SK-N-MC (cell line): ENCODE results near the gene ZNF407.

Experiments used
- DNase-seq: peaks from one replicate; pipeline ENCODE4 v3.0.0-alpha.2; 2011; ENCODE audit warnings: low read depth, low spot score
- H3K27ac ChIP-seq: fragments of 200-600 bp; sonication (generic); 2 replicates; pipeline ENCODE4 v1.5.1; 2016; ENCODE audit warnings: mixed run types
- H3K36me3 ChIP-seq: fragments of 200-600 bp; sonication (generic); 2 replicates; pipeline ENCODE4 v1.6.1; 2017; ENCODE audit warnings: antibody characterized with exemption, low read length, mixed read lengths; ENCODE audit not compliant: insufficient read depth
- H3K4me3 ChIP-seq: fragments of 200-600 bp; sonication (generic); 2 replicates; pipeline ENCODE4 v1.5.1; 2016
- H3K9ac ChIP-seq: fragments of 200-600 bp; sonication (generic); 2 replicates; pipeline ENCODE4 v1.8.0; 2017; ENCODE audit warnings: mixed run types, mixed read lengths; ENCODE audit not compliant: insufficient read length
- H3K9me3 ChIP-seq: fragments of 200-600 bp; sonication (generic); 2 replicates; pipeline ENCODE4 v1.6.1; 2017; ENCODE audit warnings: low read depth, mild to moderate bottlenecking, antibody characterized with exemption, low read length, moderate library complexity, mixed read lengths
- EZH2 ChIP-seq: fragments of 200-600 bp; sonication (generic); IDR thresholded peaks from one replicate; pipeline ENCODE4 v1.6.1; 2017; ENCODE audit warnings: antibody characterized with exemption
- FOXP2 ChIP-seq: optimal IDR thresholded peaks from 2 replicates; pipeline ENCODE3; 2011; ENCODE audit warnings: mild to moderate bottlenecking, moderate library complexity; ENCODE audit not compliant: insufficient read depth; ENCODE audit errors: extremely low read length, control extremely low read depth
- POLR2AphosphoS5 ChIP-seq: IDR thresholded peaks from 2 replicates; pipeline ENCODE4 v1.6.1; 2012; ENCODE audit warnings: mild to moderate bottlenecking, low read depth, low read length, borderline replicate concordance

The ZNF407 gene

GRCh38 chr18:74631212-74631611 is 33.5 kb downstream of the ZNF407 start:
- Histone ChIP-seq H3K9me3 (no peaks in the 10 kb centered on the region), H3K36me3 (peaks cover 17% of the 10 kb centered on the region), H3K27ac (no peak overlapping the region), H3K9ac (no peak overlapping the region), H3K4me3 (no peak overlapping the region)
- TF ChIP-seq FOXP2 (no peak), EZH2 (no peak), POLR2AphosphoS5 (no peak)
- no peak for DNase-seq

- Histone ChIP-seq H3K9ac (no peak overlapping the region), H3K27ac (no peak overlapping the region), H3K36me3 (peaks cover 17% of the 10 kb centered on the region), H3K4me3 (no peak overlapping the region), H3K9me3 (no peaks in the 10 kb centered on the region)
- no peak for TF ChIP-seq FOXP2
- TF ChIP-seq POLR2AphosphoS5, result no peak
- no peak for TF ChIP-seq EZH2
- DNase-seq, result no peak
Observed at GRCh38 chr18:74631623-74632350, 34.1 kb downstream of the ZNF407 start.

GRCh38 chr18:74632351-74632679 is 34.6 kb downstream of the ZNF407 start:
- DNase-seq, result no peak
- no peak overlapping the region for H3K4me3 ChIP-seq
- H3K9ac ChIP-seq, result no peak overlapping the region
- H3K9me3 ChIP-seq, result no peaks in the 10 kb centered on the region
- no peak overlapping the region for H3K27ac ChIP-seq
- TF ChIP-seq POLR2AphosphoS5, result no peak
- no peak for TF ChIP-seq FOXP2
- no peak for TF ChIP-seq EZH2
- H3K36me3 ChIP-seq, result peaks cover 17% of the 10 kb centered on the region

- H3K9ac ChIP-seq, result no peak overlapping the region
- H3K4me3 ChIP-seq, result no peak overlapping the region
- no peak overlapping the region for H3K27ac ChIP-seq
- no peak for TF ChIP-seq EZH2
- TF ChIP-seq POLR2AphosphoS5, result no peak
- no peak for TF ChIP-seq FOXP2
- H3K9me3 ChIP-seq, result no peaks in the 10 kb centered on the region
- H3K36me3 ChIP-seq, result peaks cover 17% of the 10 kb centered on the region
- no peak for DNase-seq
Observed at GRCh38 chr18:74632856-74633255, 35.2 kb downstream of the ZNF407 start.

GRCh38 chr18:74633652-74634352 is 36.1 kb downstream of the ZNF407 start:
- DNase-seq, result no peak
- no peak overlapping the region for H3K4me3 ChIP-seq
- peaks cover 17% of the 10 kb centered on the region for H3K36me3 ChIP-seq
- no peaks in the 10 kb centered on the region for H3K9me3 ChIP-seq
- H3K27ac ChIP-seq, result no peak overlapping the region
- H3K9ac ChIP-seq, result no peak overlapping the region
- no peak for TF ChIP-seq EZH2
- TF ChIP-seq FOXP2, result no peak

- Histone ChIP-seq H3K9me3 (no peaks in the 10 kb centered on the region), H3K36me3 (peaks cover 17% of the 10 kb centered on the region), H3K9ac (no peak overlapping the region), H3K27ac (no peak overlapping the region), H3K4me3 (no peak overlapping the region)
- DNase-seq, result no peak
- TF ChIP-seq POLR2AphosphoS5 (no peak), EZH2 (no peak), FOXP2 (no peak)
Observed at GRCh38 chr18:74635224-74635975, 37.7 kb downstream of the ZNF407 start.

- Histone ChIP-seq H3K36me3 (peaks cover 13% of the 10 kb centered on the region), H3K9ac (no peak overlapping the region), H3K27ac (no peak overlapping the region), H3K4me3 (no peak overlapping the region), H3K9me3 (no peaks in the 10 kb centered on the region)
- DNase-seq, result no peak
- TF ChIP-seq EZH2, result no peak
- no peak for TF ChIP-seq POLR2AphosphoS5
- TF ChIP-seq FOXP2, result no peak
Observed at GRCh38 chr18:74637070-74637469, 39.4 kb downstream of the ZNF407 start.

- no peak for TF ChIP-seq EZH2
- TF ChIP-seq POLR2AphosphoS5, result no peak
- TF ChIP-seq FOXP2, result no peak
- H3K9ac ChIP-seq, result no peak overlapping the region
- no peak overlapping the region for H3K4me3 ChIP-seq
- H3K36me3 ChIP-seq, result peaks cover 8% of the 10 kb centered on the region; the same call in 1 of the 2 replicates
- no peak for DNase-seq
- no peak overlapping the region for H3K27ac ChIP-seq
- H3K9me3 ChIP-seq, result no peaks in the 10 kb centered on the region
Observed at GRCh38 chr18:74638210-74638609, 40.5 kb downstream of the ZNF407 start.
